CD4-positive, alpha-beta T cell treated with Interleukin-17A for 1 hour (primary cell): ENCODE results near the gene ADAMTSL2.

Experiments used
- DNase-seq: peaks from one replicate; pipeline ENCODE4 v3.0.0-alpha.2; 2020

The ADAMTSL2 gene

DNA sequence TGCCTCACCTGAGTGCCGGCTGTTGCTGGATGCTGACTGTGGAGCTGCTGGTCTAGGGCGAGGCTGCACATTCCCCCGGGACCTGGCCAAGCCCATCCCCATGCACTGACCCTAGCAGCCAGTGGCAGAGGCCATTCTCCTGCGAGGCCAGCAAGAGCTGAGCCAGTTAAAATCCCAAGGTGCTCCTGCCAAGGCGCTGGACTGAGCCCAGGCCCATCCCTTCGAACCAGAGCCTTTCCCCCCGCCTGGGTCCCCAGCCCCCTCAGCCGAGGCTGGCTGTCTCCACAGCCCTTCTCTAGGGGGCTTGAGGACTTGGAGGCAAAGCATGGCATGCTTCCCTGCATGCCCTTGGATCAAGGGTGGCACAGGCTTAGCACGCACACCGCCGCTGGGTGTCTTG, 1.6 kb downstream of the ADAMTSL2 start:
- no peak for DNase-seq

DNA sequence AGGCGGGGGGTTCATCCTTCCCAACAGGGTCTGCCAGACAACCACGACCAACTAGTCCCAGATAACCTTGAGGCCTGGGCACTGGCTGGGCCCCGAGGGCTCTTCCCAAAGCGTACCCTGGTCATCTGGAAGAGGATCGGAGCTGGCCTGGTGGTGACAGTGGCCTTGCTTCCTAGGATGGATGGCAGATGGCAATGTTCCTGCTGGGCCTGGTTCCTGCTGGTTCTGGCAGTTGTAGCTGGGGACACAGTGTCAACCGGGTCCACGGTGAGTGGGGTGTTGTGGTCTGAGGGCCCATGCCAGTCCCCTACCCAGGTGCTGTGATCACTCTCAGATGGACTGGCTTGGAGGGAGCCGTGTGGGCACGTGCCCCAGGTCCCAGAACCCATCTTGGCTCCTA, 2.0 kb downstream of the ADAMTSL2 start:
- no peak for DNase-seq

DNA sequence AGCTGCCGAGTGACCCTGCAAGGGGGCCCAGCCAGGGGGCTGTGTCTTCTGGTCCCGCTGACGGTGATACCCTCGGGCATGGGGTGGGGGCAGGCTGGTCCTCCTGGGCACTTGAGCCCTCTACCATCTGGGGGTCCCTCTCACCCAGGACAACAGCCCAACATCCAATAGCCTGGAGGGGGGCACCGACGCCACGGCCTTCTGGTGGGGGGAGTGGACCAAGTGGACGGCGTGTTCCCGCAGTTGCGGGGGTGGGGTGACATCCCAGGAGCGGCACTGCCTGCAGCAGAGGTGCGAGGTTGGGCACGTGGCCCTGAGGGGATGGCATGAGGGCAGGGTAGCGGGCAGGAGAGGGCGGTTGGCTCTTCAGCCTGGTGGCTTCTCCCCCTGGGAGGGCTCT, 2.8 kb downstream of the ADAMTSL2 start:
- DNase-seq: no peak

- no peak for DNase-seq
These were observed 3.7 kb downstream of the ADAMTSL2 start for GRCh38 chr9:133538176-133538575.

- DNase-seq: no peak
These were observed 4.6 kb downstream of the ADAMTSL2 start for GRCh38 chr9:133538851-133539833.

GRCh38 chr9:133539991-133540697, 5.6 kb downstream of the ADAMTSL2 start:
- no peak for DNase-seq

GRCh38 chr9:133540698-133541025, 6.2 kb downstream of the ADAMTSL2 start:
- DNase-seq: no peak

GRCh38 chr9:133542002-133542401, 7.5 kb downstream of the ADAMTSL2 start:
- DNase-seq: no peak

DNA sequence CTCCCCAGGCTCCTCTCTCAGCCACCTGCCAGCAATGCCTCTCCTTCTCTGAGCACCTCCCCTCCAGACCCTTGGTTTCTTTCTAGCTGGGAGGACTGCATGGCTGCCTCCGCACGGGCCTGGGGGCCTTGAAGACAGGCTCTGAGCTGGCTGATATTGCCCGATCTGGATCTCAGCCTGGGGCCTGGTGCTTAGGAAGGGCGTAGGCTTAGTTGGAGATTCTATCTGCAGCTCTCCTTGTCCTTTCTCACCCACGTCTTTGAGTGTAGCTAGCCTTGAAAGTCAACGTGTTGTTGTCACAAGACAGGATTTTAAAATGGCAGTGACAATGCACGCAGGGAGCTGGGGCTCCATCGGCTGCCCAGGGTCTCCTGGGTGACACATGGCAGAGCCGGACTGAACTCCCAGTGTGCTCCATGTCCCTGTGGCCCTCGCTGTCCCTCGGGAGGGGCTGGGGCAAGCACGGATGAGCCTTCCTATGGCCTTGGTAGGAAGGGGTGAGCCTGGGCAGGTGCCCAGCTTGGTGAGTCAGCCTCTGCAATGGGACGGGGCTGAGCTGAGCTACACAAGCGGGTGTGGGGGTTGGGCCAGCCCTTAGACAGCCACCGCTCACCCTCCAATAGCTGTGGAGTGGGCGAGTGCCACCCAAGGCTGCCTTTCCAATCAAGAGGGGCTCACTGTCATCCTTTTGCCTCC, 9.4 kb downstream of the ADAMTSL2 start:
- DNase-seq: no peak

GRCh38 chr9:133545494-133546286, 11.2 kb downstream of the ADAMTSL2 start:
- no peak for DNase-seq

DNA sequence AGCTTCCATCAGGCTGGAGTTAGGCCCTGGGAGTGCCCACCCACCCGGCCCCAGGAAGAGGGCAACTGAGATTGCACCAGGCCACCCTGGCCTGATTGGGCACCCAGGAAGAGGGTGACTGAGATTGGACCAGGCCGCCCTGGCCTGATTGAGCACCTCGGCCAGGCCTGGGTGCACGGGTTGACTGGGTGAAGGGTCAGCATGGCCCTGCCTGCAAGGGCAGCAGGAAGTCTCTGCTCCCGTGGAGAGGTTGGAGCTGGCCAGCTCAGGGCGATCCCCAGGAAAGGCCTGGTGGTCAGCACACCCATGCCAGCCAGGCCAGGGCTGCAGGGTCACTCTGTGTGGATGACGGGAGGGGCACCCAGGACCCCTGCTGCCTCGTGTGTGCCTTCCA, 11.8 kb downstream of the ADAMTSL2 start:
- no peak for DNase-seq

DNA sequence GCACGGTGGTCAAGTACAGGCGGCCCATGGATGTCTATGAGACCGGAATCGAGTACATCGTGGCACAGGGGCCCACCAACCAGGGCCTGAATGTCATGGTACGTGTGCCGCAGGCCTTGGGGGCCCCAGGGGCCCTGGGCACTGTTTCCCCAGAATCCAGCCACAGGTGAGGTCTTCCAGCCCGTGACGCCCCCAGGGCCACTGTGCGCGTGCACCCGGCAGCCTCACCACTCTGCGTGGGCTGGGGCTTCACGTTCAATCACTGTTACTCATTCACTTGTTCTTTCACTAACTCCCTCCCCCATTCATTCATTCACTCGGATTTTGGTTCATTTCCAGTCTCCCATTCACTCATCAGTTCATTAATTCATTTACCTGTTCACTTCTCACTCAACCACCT, 12.6 kb downstream of the ADAMTSL2 start:
- no peak for DNase-seq

DNA sequence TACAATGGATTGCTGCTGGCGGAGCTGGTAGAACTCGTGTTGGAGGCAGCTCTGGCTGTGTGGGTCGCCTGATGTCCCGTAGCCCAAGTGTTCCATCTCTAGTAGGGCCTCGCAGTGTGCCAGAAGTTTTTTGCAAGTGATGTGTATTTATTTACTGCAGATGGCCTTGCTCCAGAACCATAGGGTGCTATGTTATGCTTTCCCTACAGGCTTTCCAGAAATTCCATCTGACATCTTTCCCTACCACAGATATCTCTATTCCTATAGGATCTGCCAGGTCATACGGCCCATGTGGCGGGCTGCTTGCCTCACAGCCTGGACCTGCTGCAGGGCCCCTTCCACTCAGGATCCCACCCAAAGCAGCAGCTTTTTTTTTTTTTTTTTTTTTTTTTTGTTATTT, 16.9 kb downstream of the ADAMTSL2 start:
- no peak for DNase-seq

DNA sequence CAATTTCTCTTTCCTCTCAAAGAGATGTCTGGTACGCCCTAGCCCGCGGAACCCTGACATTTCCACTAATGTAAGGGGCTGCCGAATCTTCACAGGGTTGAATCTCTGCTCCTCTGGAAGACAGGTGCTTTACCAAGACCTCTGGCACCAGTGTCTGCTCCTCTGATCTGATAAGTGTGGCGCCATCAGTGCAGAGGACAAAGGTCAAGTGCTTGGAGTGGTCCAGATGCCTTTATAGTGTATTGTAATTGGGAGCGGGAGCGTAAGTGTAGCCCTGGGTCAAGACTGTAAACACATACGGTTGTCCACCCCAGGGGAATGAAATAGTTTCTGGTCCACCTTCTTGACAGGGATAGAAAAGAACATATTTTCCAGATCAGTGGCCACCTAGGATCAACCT, 17.7 kb downstream of the ADAMTSL2 start:
- no peak for DNase-seq

GRCh38 chr9:133553123-133553522, 18.6 kb downstream of the ADAMTSL2 start:
- no peak for DNase-seq

GRCh38 chr9:133553973-133554713, 19.6 kb downstream of the ADAMTSL2 start:
- no peak for DNase-seq

DNA sequence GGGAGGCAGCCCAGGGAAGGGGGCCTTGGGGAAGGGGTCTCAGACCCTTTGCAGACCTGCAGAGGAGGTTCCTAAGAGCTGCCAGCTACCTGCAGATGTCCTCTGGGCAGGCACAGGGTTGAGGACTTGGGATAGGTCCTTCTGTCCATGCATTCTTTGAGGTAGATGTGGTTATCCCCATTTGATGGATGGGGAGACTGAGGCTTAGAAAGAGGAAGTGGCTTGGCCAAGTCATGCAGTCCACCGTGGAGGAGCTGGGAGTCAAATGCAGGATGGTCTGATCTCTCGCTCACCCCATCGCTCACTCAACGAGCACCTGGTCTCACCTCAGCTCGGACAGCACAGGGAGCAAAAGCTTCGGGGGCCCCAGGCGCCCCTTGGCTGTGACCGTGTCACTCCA, 20.2 kb downstream of the ADAMTSL2 start:
- DNase-seq: no peak

DNA sequence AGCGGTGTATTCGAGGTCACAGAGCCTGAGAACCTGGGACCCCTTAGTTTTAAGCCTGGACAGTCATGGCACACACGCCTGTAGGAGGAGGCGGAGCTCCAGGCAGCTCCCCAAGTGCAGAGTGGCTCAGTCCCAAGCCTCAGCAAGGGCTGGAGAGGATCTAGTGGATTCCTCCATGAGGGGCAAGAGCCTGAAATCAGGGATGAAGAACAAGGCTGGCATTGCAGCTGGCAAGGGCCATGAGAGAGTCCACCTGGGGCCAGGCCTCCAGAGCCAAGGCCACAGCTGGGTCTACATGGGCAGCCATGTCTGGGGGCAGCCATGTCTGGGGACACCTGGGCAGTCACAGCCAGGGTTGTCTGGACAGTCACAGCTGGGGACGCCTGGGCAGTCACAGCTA, 21.9 kb downstream of the ADAMTSL2 start:
- DNase-seq: no peak

DNA sequence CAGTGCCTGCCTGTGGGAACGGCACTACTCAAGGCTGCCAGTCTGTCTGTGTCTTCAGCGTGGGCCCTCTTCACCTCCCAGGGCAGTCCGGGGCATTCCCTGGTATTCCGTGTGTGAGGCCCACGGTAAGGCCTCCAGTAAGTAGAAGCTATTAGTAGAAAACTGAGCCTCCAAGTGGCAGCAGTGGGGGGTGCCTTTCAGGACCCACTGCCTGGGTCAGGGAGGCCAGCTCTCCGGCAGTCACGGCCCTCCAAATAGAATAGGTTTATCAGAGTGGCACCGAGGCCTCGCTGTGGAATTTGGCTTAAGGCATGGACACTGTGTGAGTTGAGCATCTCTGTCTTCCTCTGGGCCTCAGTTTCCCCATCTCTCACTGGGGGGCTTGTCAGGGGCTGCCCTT, 23.1 kb downstream of the ADAMTSL2 start:
- no peak for DNase-seq

- no peak for DNase-seq
These were observed 24.0 kb downstream of the ADAMTSL2 start for GRCh38 chr9:133558191-133559126.

- no peak for DNase-seq
These were observed 25.8 kb downstream of the ADAMTSL2 start for GRCh38 chr9:133560311-133560710.
